Endothelial cell of umbilical vein (primary cell): ENCODE measurements around the gene BRSK2. TPM values are rescaled to one million over a fixed set of nuclear protein-coding genes. Genes with fewer than 3 reads are reported as not detected.

Source experiments
- BruUV-seq: library from RNA; stranded (reverse); fragments of 400-500 nt; replicated peaks from 2 replicates; lab custom pipeline; 2021; lab: Mats Ljungman, UMichigan
- CTCF ChIA-PET: fragments of 300-600, 350-600 bp; sonication (Branson Sonifier 250); formaldehyde crosslinking; loops from one replicate; lab custom pipeline; 2021; ENCODE audit warnings: antibody characterized with exemption, inconsistent platforms; lab: Charles Lee
- POLR2A ChIA-PET: fragments of 300-600, 350-600 bp; sonication (Branson Sonifier 250); formaldehyde crosslinking; loops from one replicate; lab custom pipeline; 2021; ENCODE audit warnings: antibody characterized with exemption, inconsistent platforms; lab: Charles Lee
- DNase-seq: peaks from one replicate; pipeline ENCODE4 v3.0.0-alpha.2; 2011; ENCODE audit warnings: low read depth, low spot score
- FAIRE-seq: peaks from 2 replicates; lab custom pipeline; 2011; peaks lifted over from hg19 to GRCh38; lab: Jason Lieb, UNC
- H2AFZ ChIP-seq: 2 replicates; pipeline ENCODE4 v1.6.0; 2012; ENCODE audit warnings: low read depth, low read length, control low read depth, inconsistent platforms
- H3K27ac ChIP-seq: 2 replicates; pipeline ENCODE4 v1.5.1; 2011; ENCODE audit warnings: low read depth, mild to moderate bottlenecking, control low read depth, low read length, moderate library complexity; ENCODE audit not compliant: insufficient read depth
- H3K27me3 ChIP-seq, 2 experiments: 2 replicates each; pipeline versions ENCODE4 v1.6.0 to v1.6.1; 2011; ENCODE audit warnings: low read length in 2 of 2, mixed read lengths in 1 of 2; ENCODE audit not compliant: control insufficient read depth in 2 of 2, insufficient read depth in 2 of 2
- H3K36me3 ChIP-seq, 2 experiments: 2 replicates in 1 of 2; 3 replicates in 1 of 2; pipeline ENCODE4 v1.5.1; 2011; ENCODE audit warnings: low read length in 2 of 2, mild to moderate bottlenecking in 1 of 2, moderate library complexity in 1 of 2; ENCODE audit not compliant: control insufficient read depth in 2 of 2, insufficient read depth in 2 of 2; ENCODE audit errors: extremely low read depth in 1 of 2
- H3K4me1 ChIP-seq: 3 replicates; pipeline ENCODE4 v1.5.1; 2011; ENCODE audit warnings: mild to moderate bottlenecking, low read length; ENCODE audit not compliant: control insufficient read depth, insufficient read depth; ENCODE audit errors: extremely low read depth
- H3K4me2 ChIP-seq: 2 replicates; pipeline ENCODE4 v1.6.1; 2011; ENCODE audit warnings: low read length, control low read depth, mixed read lengths; ENCODE audit not compliant: insufficient read depth
- H3K4me3 ChIP-seq, 3 experiments: fragments of 200-600 bp in 1 of 3; sonication (generic), shearing (Covaris generic) in 1 of 3; replicated peaks in 1 of 3; 2 replicates each; pipeline ENCODE4 v1.5.1; 2011 to 2016; ENCODE audit warnings: control low read depth in 3 of 3, low read length in 3 of 3, mild to moderate bottlenecking in 2 of 3, inconsistent platforms in 1 of 3, low read depth in 1 of 3, moderate library complexity in 1 of 3; ENCODE audit not compliant: insufficient read depth in 1 of 3
- H3K79me2 ChIP-seq: 2 replicates; pipeline ENCODE4 v1.6.0; 2012; ENCODE audit warnings: low read length, inconsistent platforms; ENCODE audit not compliant: control insufficient read depth, insufficient read depth
- H3K9ac ChIP-seq: replicated peaks from 2 replicates; pipeline ENCODE3; 2011; ENCODE audit warnings: low read length, control low read depth; ENCODE audit not compliant: insufficient read depth; ENCODE audit errors: extremely low read depth
- H3K9me1 ChIP-seq: replicated peaks from 3 replicates; pipeline ENCODE4 v1.6.0; 2011; ENCODE audit warnings: mild to moderate bottlenecking, low read length; ENCODE audit not compliant: control insufficient read depth, insufficient read depth; ENCODE audit errors: extremely low read depth
- H3K9me3 ChIP-seq: replicated peaks from 2 replicates; pipeline ENCODE4 v1.5.1; 2012; ENCODE audit warnings: low read length, inconsistent platforms; ENCODE audit not compliant: control insufficient read depth, insufficient read depth
- H4K20me1 ChIP-seq: replicated peaks from 2 replicates; pipeline ENCODE3; 2011; ENCODE audit warnings: mild to moderate bottlenecking, low read length; ENCODE audit not compliant: control insufficient read depth, insufficient read depth; ENCODE audit errors: extremely low read depth
- CTCF ChIP-seq, 2 donors: IDR thresholded peaks; 1 replicate in 1 of 2; 2 replicates in 1 of 2; pipeline ENCODE4 v1.5.1; 2011; ENCODE audit warnings: low read length in 2 of 2, mild to moderate bottlenecking in 2 of 2, moderate library complexity in 2 of 2, control low read depth in 1 of 2, inconsistent platforms in 1 of 2, low read depth in 1 of 2; ENCODE audit not compliant: insufficient read depth in 1 of 2; ENCODE audit errors: extremely low read depth in 1 of 2
- FOS ChIP-seq: IDR thresholded peaks from 2 replicates; pipeline ENCODE4 v1.6.1; 2011; ENCODE audit warnings: mild to moderate bottlenecking, low read length, moderate library complexity, borderline replicate concordance; ENCODE audit not compliant: insufficient read depth
- GATA2 ChIP-seq: IDR thresholded peaks from 2 replicates; pipeline ENCODE4 v1.7.0; 2011; ENCODE audit warnings: low read depth, mild to moderate bottlenecking, moderate library complexity, mixed read lengths, low read length; ENCODE audit not compliant: insufficient read length, insufficient read depth
- JUN ChIP-seq: IDR thresholded peaks from 2 replicates; pipeline ENCODE4 v1.6.1; 2011; ENCODE audit warnings: borderline replicate concordance, low read depth; ENCODE audit not compliant: insufficient read length, insufficient read depth
- MAX ChIP-seq: IDR thresholded peaks from 2 replicates; pipeline ENCODE4 v1.6.1; 2011; ENCODE audit not compliant: insufficient read depth, insufficient read length
- dilution Hi-C: fragments of 300-500 bp; cut with MboI; formaldehyde crosslinking; loops from one replicate; pipeline ENCODE4 v1.15.0; 2019; ENCODE audit warnings: low sequenced_read_pairs; ENCODE audit not compliant: extremely low pct_ligation_motif_present
- intact Hi-C: fragments of 100-400 bp; cut with micrococcal nuclease; formaldehyde crosslinking; loops from one replicate; pipeline ENCODE4 v1.10.0; 2022
- polyA plus RNA-seq, 4 experiments: library from polyadenylated mRNA; depleted of rRNA in 3 of 4; stranded (reverse) in 3 of 4; unstranded in 1 of 4; fragments of >200 nt; gene quantifications; 2 replicates each; pipeline versions ENCODE4 v1.2.1 to v1.2.3, GENCODE V29; 2011 to 2012; ENCODE audit warnings: missing spikeins in 1 of 4
- total RNA-seq: library from RNA; stranded (reverse); gene quantifications from 2 replicates; pipeline ENCODE4 v1.2.3, GENCODE V29; 2021

The BRSK2 gene
- total and polyA plus RNA-seq, 2 donors (not counting 3 experiments of a cell fraction or from before 2014, with no cell fraction given), result 0.08 to 0.20 TPM

GRCh38 chr11:1397862-1398527 is 8.3 kb downstream of the BRSK2 start:
- Histone ChIP-seq H3K9me1 (no peaks in the 10 kb centered on the region), H3K79me2 (no peaks in the 10 kb centered on the region), H2AFZ (no peak overlapping the region), H3K4me3 (no peak overlapping the region), H3K27ac (no peak overlapping the region), H3K36me3 (no peaks in the 10 kb centered on the region), H3K4me2 (no peak overlapping the region), H3K9ac (no peak overlapping the region), H3K9me3 (no peaks in the 10 kb centered on the region), H3K27me3 (no peaks in the 10 kb centered on the region), H4K20me1 (no peaks in the 10 kb centered on the region), H3K4me1 (no peaks in the 10 kb centered on the region)
- TF ChIP-seq GATA2, result no peak
- TF ChIP-seq MAX, result no peak
- TF ChIP-seq FOS, result no peak
- TF ChIP-seq CTCF (IDR thresholded peaks at IDR 0.05; ENCODE audit: extremely low read depth in 1 of 2, insufficient read depth in 1 of 2, low read depth in 1 of 2, low read length in 2 of 2), result no peak
- no peak for TF ChIP-seq JUN
- no TSS peak for BruUV-seq
- no peak for DNase-seq
- no peak for FAIRE-seq
- ChIA-PET POLR2A (no interaction called here), CTCF (no interaction called here)
- dilution Hi-C loops, result no loop called here
- intact Hi-C loops, result no loop called here
